GM20000 (cell line): ENCODE results near the gene BFSP1.

ENCODE experiments used
- DNase-seq: peaks from one replicate; pipeline ENCODE4 v3.0.0; 2012; ENCODE audit warnings: low spot score
- CTCF ChIP-seq: IDR thresholded peaks from 2 replicates; pipeline ENCODE4 v1.5.1; 2012; ENCODE audit warnings: mild to moderate bottlenecking, control low read depth; ENCODE audit errors: extremely low read depth, missing control alignments

BFSP1 gene

GRCh38 chr20:17498641-17499040 lies 32.5 kb downstream of the BFSP1 start:
- DNase-seq = no peak
- no peak for TF ChIP-seq CTCF

GRCh38 chr20:17497821-17498580 lies 33.2 kb downstream of the BFSP1 start:
- DNase-seq = no peak
- TF ChIP-seq CTCF = no peak

- TF ChIP-seq CTCF = no peak
These were observed 35.4 kb downstream of the BFSP1 start for GRCh38 chr20:17495826-17496225.

GRCh38 chr20:17494201-17494600 lies 37.0 kb downstream of the BFSP1 start:
- DNase-seq = no peak
- TF ChIP-seq CTCF = no peak

More at GRCh38 chr20:17495826-17496225, 35.4 kb downstream of the BFSP1 start:
- DNase-seq = no peak

- no peak for TF ChIP-seq CTCF
- DNase-seq = no peak
These were observed 38.0 kb downstream of the BFSP1 start for GRCh38 chr20:17493173-17493572.

GRCh38 chr20:17491488-17491887 lies 39.7 kb downstream of the BFSP1 start:
- TF ChIP-seq CTCF = no peak
- DNase-seq = no peak

GRCh38 chr20:17491041-17491440 lies 40.1 kb downstream of the BFSP1 start:
- TF ChIP-seq CTCF = no peak

More at GRCh38 chr20:17491041-17491440, 40.1 kb downstream of the BFSP1 start:
- DNase-seq = no peak
